Measurements from ENCODE around the gene BICD1. TPM values are rescaled to one million over a fixed set of nuclear protein-coding genes. Genes with fewer than 3 reads are reported as not detected.

BICD1 gene
- 10 to 100 TPM; 14.3 to 15.3 TPM for total RNA-seq

- DNase-seq (peak; percentile 80 to 82), ATAC-seq (replicated peaks in 1 of 2) (peak; percentile 85 to 88)
- H3K27ac Mint-ChIP-seq: peak within 1 kb of the TSS; percentile 81
- H3K4me1 Mint-ChIP-seq (ENCODE audit: low read depth): peaks cover 33% of the 10 kb centered on the region
- peaks cover 2 to 3% of the 10 kb centered on the region in 2 donors for H3K36me3 Mint-ChIP-seq (ENCODE audit: insufficient read depth in 2 of 2)
- no peaks in the 10 kb centered on the region for H3K9me3 Mint-ChIP-seq
- H3K4me3 Mint-ChIP-seq: peak within 1 kb of the TSS; percentile 97
- H3K27me3 Mint-ChIP-seq (ENCODE audit: low read depth): peaks cover 12% of the 10 kb centered on the region
These were observed at the start of gene BICD1 for GRCh38 chr12:32106517-32107358. Gene BICD1, plus strand, starts transcription at chr12:32106847. Its CDS starts 485 bp downstream, at chr12:32107332.

GRCh38 chr12:32061033-32061432, 45.6 kb upstream of the BICD1 start:
- Mint-ChIP-seq H3K9me3 (no peaks in the 10 kb centered on the region), H3K27me3 (ENCODE audit: low read depth) (no peaks in the 10 kb centered on the region), H3K27ac (no peak overlapping the region), H3K36me3 (ENCODE audit: insufficient read depth in 2 of 2) (peaks cover 0 to 2% of the 10 kb centered on the region in 2 donors), H3K4me3 (no peak overlapping the region), H3K4me1 (ENCODE audit: low read depth) (peaks cover 10% of the 10 kb centered on the region)
- no peak for ATAC-seq (replicated peaks in 1 of 2)
- no peak for DNase-seq

GRCh38 chr12:32062881-32063280, 43.8 kb upstream of the BICD1 start:
- DNase-seq (no peak), ATAC-seq (replicated peaks in 1 of 2) (no peak)
- H3K4me1 Mint-ChIP-seq (ENCODE audit: low read depth): peaks cover 10% of the 10 kb centered on the region
- no peak overlapping the region for H3K4me3 Mint-ChIP-seq
- H3K36me3 Mint-ChIP-seq (ENCODE audit: insufficient read depth in 2 of 2): no peaks in the 10 kb centered on the region
- no peaks in the 10 kb centered on the region for H3K27me3 Mint-ChIP-seq (ENCODE audit: low read depth)
- no peak overlapping the region for H3K27ac Mint-ChIP-seq
- no peaks in the 10 kb centered on the region for H3K9me3 Mint-ChIP-seq

- H3K4me3 Mint-ChIP-seq: no peak overlapping the region
- H3K27me3 Mint-ChIP-seq (ENCODE audit: low read depth): no peaks in the 10 kb centered on the region
- no peak for DNase-seq
- no peaks in the 10 kb centered on the region for H3K36me3 Mint-ChIP-seq (ENCODE audit: insufficient read depth in 2 of 2)
- no peak overlapping the region for H3K27ac Mint-ChIP-seq
- H3K9me3 Mint-ChIP-seq: no peaks in the 10 kb centered on the region
- ATAC-seq (replicated peaks in 1 of 2): no peak
- peaks cover 10% of the 10 kb centered on the region for H3K4me1 Mint-ChIP-seq (ENCODE audit: low read depth)
These were observed 42.9 kb upstream of the BICD1 start for GRCh38 chr12:32063796-32064195.

GRCh38 chr12:32066206-32066605, 40.4 kb upstream of the BICD1 start:
- no peaks in the 10 kb centered on the region for H3K27me3 Mint-ChIP-seq (ENCODE audit: low read depth)
- peaks cover 4% of the 10 kb centered on the region for H3K4me1 Mint-ChIP-seq (ENCODE audit: low read depth)
- H3K27ac Mint-ChIP-seq: no peak overlapping the region
- ATAC-seq (replicated peaks in 1 of 2): no peak
- no peak for DNase-seq
- no peak overlapping the region for H3K4me3 Mint-ChIP-seq
- H3K36me3 Mint-ChIP-seq (ENCODE audit: insufficient read depth in 2 of 2): no peaks in the 10 kb centered on the region
- H3K9me3 Mint-ChIP-seq: no peaks in the 10 kb centered on the region

- Mint-ChIP-seq H3K9me3 (no peaks in the 10 kb centered on the region), H3K4me1 (ENCODE audit: low read depth) (no peaks in the 10 kb centered on the region), H3K36me3 (ENCODE audit: insufficient read depth in 2 of 2) (peaks cover 0 to 2% of the 10 kb centered on the region in 2 donors), H3K27ac (no peak overlapping the region), H3K4me3 (no peak overlapping the region), H3K27me3 (ENCODE audit: low read depth) (no peaks in the 10 kb centered on the region)
- no peak for ATAC-seq (replicated peaks in 1 of 2)
- DNase-seq: no peak
These were observed 37.6 kb upstream of the BICD1 start for GRCh38 chr12:32069071-32069470.

GRCh38 chr12:32069731-32070130, 36.9 kb upstream of the BICD1 start:
- Mint-ChIP-seq H3K27ac (no peak overlapping the region), H3K9me3 (no peaks in the 10 kb centered on the region), H3K27me3 (ENCODE audit: low read depth) (no peaks in the 10 kb centered on the region), H3K36me3 (ENCODE audit: insufficient read depth in 2 of 2) (peaks cover 0 to 4% of the 10 kb centered on the region in 2 donors), H3K4me3 (no peak overlapping the region), H3K4me1 (ENCODE audit: low read depth) (no peaks in the 10 kb centered on the region)
- ATAC-seq (replicated peaks in 1 of 2) (no peak), DNase-seq (no peak)

GRCh38 chr12:32070370-32070769, 36.3 kb upstream of the BICD1 start:
- Mint-ChIP-seq H3K36me3 (ENCODE audit: insufficient read depth in 2 of 2) (peaks cover 0 to 4% of the 10 kb centered on the region in 2 donors), H3K4me3 (no peak overlapping the region), H3K4me1 (ENCODE audit: low read depth) (no peaks in the 10 kb centered on the region), H3K27me3 (ENCODE audit: low read depth) (no peaks in the 10 kb centered on the region), H3K9me3 (no peaks in the 10 kb centered on the region), H3K27ac (no peak overlapping the region)
- DNase-seq (no peak), ATAC-seq (replicated peaks in 1 of 2) (no peak)

- Mint-ChIP-seq H3K27ac (no peak overlapping the region), H3K9me3 (no peaks in the 10 kb centered on the region), H3K36me3 (ENCODE audit: insufficient read depth in 2 of 2) (peaks cover 0 to 4% of the 10 kb centered on the region in 2 donors), H3K4me1 (ENCODE audit: low read depth) (no peaks in the 10 kb centered on the region), H3K4me3 (no peak overlapping the region), H3K27me3 (ENCODE audit: low read depth) (no peaks in the 10 kb centered on the region)
- no peak for DNase-seq
- no peak for ATAC-seq (replicated peaks in 1 of 2)
These were observed 34.5 kb upstream of the BICD1 start for GRCh38 chr12:32072102-32072501.

- no peaks in the 10 kb centered on the region for H3K4me1 Mint-ChIP-seq (ENCODE audit: low read depth)
- DNase-seq (no peak), ATAC-seq (replicated peaks in 1 of 2) (no peak)
- no peak overlapping the region for H3K27ac Mint-ChIP-seq
- H3K27me3 Mint-ChIP-seq (ENCODE audit: low read depth): no peaks in the 10 kb centered on the region
- no peaks in the 10 kb centered on the region for H3K9me3 Mint-ChIP-seq
- no peak overlapping the region for H3K4me3 Mint-ChIP-seq
- H3K36me3 Mint-ChIP-seq (ENCODE audit: insufficient read depth in 2 of 2): peaks cover 0 to 4% of the 10 kb centered on the region in 2 donors
These were observed 32.2 kb upstream of the BICD1 start for GRCh38 chr12:32074432-32074831.

GRCh38 chr12:32076941-32077340, 29.7 kb upstream of the BICD1 start:
- H3K4me1 Mint-ChIP-seq (ENCODE audit: low read depth): no peaks in the 10 kb centered on the region
- H3K27me3 Mint-ChIP-seq (ENCODE audit: low read depth): no peaks in the 10 kb centered on the region
- no peak overlapping the region for H3K27ac Mint-ChIP-seq
- H3K9me3 Mint-ChIP-seq: no peaks in the 10 kb centered on the region
- no peak for DNase-seq
- no peak for ATAC-seq (replicated peaks in 1 of 2)
- peaks cover 0 to 4% of the 10 kb centered on the region in 2 donors for H3K36me3 Mint-ChIP-seq (ENCODE audit: insufficient read depth in 2 of 2)
- H3K4me3 Mint-ChIP-seq: no peak overlapping the region

- DNase-seq: no peak
- Mint-ChIP-seq H3K4me1 (ENCODE audit: low read depth) (no peaks in the 10 kb centered on the region), H3K9me3 (no peaks in the 10 kb centered on the region), H3K36me3 (ENCODE audit: insufficient read depth in 2 of 2) (no peaks in the 10 kb centered on the region), H3K4me3 (no peak overlapping the region), H3K27me3 (ENCODE audit: low read depth) (no peaks in the 10 kb centered on the region), H3K27ac (no peak overlapping the region)
- ATAC-seq (replicated peaks in 1 of 2): no peak
These were observed 26.2 kb upstream of the BICD1 start for GRCh38 chr12:32080435-32080834.

GRCh38 chr12:32083489-32083888, 23.2 kb upstream of the BICD1 start:
- ATAC-seq (replicated peaks in 1 of 2) (no peak), DNase-seq (no peak)
- Mint-ChIP-seq H3K27me3 (ENCODE audit: low read depth) (no peaks in the 10 kb centered on the region), H3K4me1 (ENCODE audit: low read depth) (no peaks in the 10 kb centered on the region), H3K36me3 (ENCODE audit: insufficient read depth in 2 of 2) (no peaks in the 10 kb centered on the region), H3K9me3 (no peaks in the 10 kb centered on the region), H3K4me3 (no peak overlapping the region), H3K27ac (no peak overlapping the region)
